Pancreas (tissue), 10 donors: ENCODE data around the gene SRP9. TPM values are rescaled to one million over a fixed set of nuclear protein-coding genes. Genes with fewer than 3 reads are reported as not detected.
A peak's percentile ranks its signal among the peaks of the same experiment; 100 is the strongest.

Experiments used
- ATAC-seq, 4 donors: fragments of 200-7000 bp; cut with Tn5 transposase; one replicate each; pipeline versions ENCODE4 v1.8.0 to v1.9.1; 2020; ENCODE audit warnings: mild to moderate bottlenecking in 4 of 4, moderate library complexity in 4 of 4
- DNase-seq, 6 donors: peaks; one replicate each; pipeline ENCODE4 v3.0.0-alpha.2; 2020
- FAIRE-seq: peaks from 2 replicates; lab custom pipeline; 2012; peaks lifted over from hg19 to GRCh38; lab: Jason Lieb, UNC
- H3K27ac ChIP-seq, 4 donors: fragments of 200-600 bp; sonication (generic); 1 replicate in 3 of 4; 2 replicates in 1 of 4; pipeline versions ENCODE4 v1.5.0 to v1.8.0; 2020
- H3K27me3 ChIP-seq, 4 donors: fragments of 200-600 bp; one replicate each; pipeline ENCODE4 v1.8.0; 2021
- H3K36me3 ChIP-seq, 3 donors: fragments of 200-600 bp; sonication (generic) in 1 of 3; one replicate each; pipeline versions ENCODE4 v1.5.0 to v1.8.0; 2020 to 2021
- H3K4me1 ChIP-seq, 3 donors: fragments of 200-600 bp; one replicate each; pipeline ENCODE4 v1.8.0; 2021
- H3K4me3 ChIP-seq, 4 donors: fragments of 200-600 bp; sonication (generic) in 2 of 4; one replicate each; pipeline versions ENCODE4 v1.5.0 to v1.8.0; 2020 to 2021
- H3K9me3 ChIP-seq, 4 donors: fragments of 200-600 bp; one replicate each; pipeline ENCODE4 v1.8.0; 2021
- WGBS, 2 donors: extraction: QIAGEN DNeasy Blood & Tissue Kit; methylation state at CpG; one replicate each; pipeline ENCODE4 v1.1.7; 2013; 5-methylcytosine and 5-hydroxymethylcytosine counted together
- intact Hi-C, 3 donors: fragments of 100-400 bp; cut with DNase I; formaldehyde crosslinking; loops; one replicate each; pipeline versions ENCODE4 v1.11.1 to v1.14.2; 2022
- polyA plus RNA-seq, 2 donors: library from polyadenylated mRNA; stranded (reverse); fragments of 200-250 nt; gene quantifications; one replicate each; pipeline ENCODE4 v1.2.3, GENCODE V29; 2013
- total RNA-seq, 6 donors: library from RNA; stranded (reverse); fragmentation: NEBNext Ultra II Directional in 4 of 6; extraction: Animal tissue kit (Norgen Biotek cat#: 25700) in 4 of 6; gene quantifications; one replicate each; pipeline versions ENCODE4 v1.2.1 to v1.2.4, GENCODE V29; 2021 to 2023
- TF ChIP-seq, protein P1 (sequence below), 4 donors: fragments of 200-600 bp; sonication (generic) in 3 of 4; IDR thresholded peaks; one replicate each; pipeline versions ENCODE4 v1.5.0 to v1.8.0; 2021; ENCODE audit warnings: antibody characterized with exemption in 4 of 4
- donor health status: healthy with polysubstance abuse.
- donor health status: DM: no; HTN: no; CAD: no; lungs with moderate emphysema.
- donor health status: DM: no; HTN: no; CAD: no.
- donor health status: control.
- donor health status: control.
- donor health status: Bipolar disorder and iron deficiency.
- donor health status: DM: yes; HTN: yes; CAD: no.
- donor health status: DM: no; HTN: no; CAD: no.
- donor health status: DM: no; HTN: no; CAD: no.
- donor health status: DM: yes; HTN: yes; CAD: no.

The SRP9 gene
- total and polyA plus RNA-seq, 8 donors, result 63.0 to 145 (median 89.5) TPM

GRCh38 chr1:225736437-225737098, 41.1 kb upstream of the SRP9 start:
- no peaks in the 10 kb centered on the region for H3K36me3 ChIP-seq
- 73 to 75% methylated on average over 10 of the region's 10 CpGs for WGBS, 2 donors
- TF ChIP-seq, protein P1, sequence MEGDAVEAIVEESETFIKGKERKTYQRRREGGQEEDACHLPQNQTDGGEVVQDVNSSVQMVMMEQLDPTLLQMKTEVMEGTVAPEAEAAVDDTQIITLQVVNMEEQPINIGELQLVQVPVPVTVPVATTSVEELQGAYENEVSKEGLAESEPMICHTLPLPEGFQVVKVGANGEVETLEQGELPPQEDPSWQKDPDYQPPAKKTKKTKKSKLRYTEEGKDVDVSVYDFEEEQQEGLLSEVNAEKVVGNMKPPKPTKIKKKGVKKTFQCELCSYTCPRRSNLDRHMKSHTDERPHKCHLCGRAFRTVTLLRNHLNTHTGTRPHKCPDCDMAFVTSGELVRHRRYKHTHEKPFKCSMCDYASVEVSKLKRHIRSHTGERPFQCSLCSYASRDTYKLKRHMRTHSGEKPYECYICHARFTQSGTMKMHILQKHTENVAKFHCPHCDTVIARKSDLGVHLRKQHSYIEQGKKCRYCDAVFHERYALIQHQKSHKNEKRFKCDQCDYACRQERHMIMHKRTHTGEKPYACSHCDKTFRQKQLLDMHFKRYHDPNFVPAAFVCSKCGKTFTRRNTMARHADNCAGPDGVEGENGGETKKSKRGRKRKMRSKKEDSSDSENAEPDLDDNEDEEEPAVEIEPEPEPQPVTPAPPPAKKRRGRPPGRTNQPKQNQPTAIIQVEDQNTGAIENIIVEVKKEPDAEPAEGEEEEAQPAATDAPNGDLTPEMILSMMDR (IDR thresholded peaks at IDR 0.05), result no peak
- intact Hi-C loops, result no loop called here
- no peak overlapping the region for H3K4me3 ChIP-seq
- ATAC-seq (peak in 2 of 4 donors; percentile 7 to 8), FAIRE-seq (no peak), DNase-seq (no peak)
- H3K27me3 ChIP-seq, result no peaks in the 10 kb centered on the region
- no peaks in the 10 kb centered on the region for H3K9me3 ChIP-seq
- H3K27ac ChIP-seq, result peak overlapping the region in 2 of 4 donors; percentile 43 to 66
- peaks cover 4 to 9% (median 5%) of the 10 kb centered on the region in 3 donors for H3K4me1 ChIP-seq

GRCh38 chr1:225737161-225737560, 40.5 kb upstream of the SRP9 start:
- no peak for ATAC-seq
- WGBS, 2 donors, result 68 to 75% methylated on average over 3 of the region's 3 CpGs
- TF ChIP-seq, protein P1 (IDR thresholded peaks at IDR 0.05), result no peak
- no peaks in the 10 kb centered on the region for H3K27me3 ChIP-seq
- no peaks in the 10 kb centered on the region for H3K36me3 ChIP-seq
- DNase-seq, result no peak
- no peaks in the 10 kb centered on the region for H3K9me3 ChIP-seq
- no peak for FAIRE-seq
- H3K4me1 ChIP-seq, result peaks cover 4 to 9% (median 5%) of the 10 kb centered on the region in 3 donors
- H3K4me3 ChIP-seq, result no peak overlapping the region
- peak overlapping the region in 2 of 4 donors; percentile 43 to 66 for H3K27ac ChIP-seq
- intact Hi-C loops, result no loop called here

GRCh38 chr1:225737866-225738265, 39.8 kb upstream of the SRP9 start:
- H3K27me3 ChIP-seq, result no peaks in the 10 kb centered on the region
- peaks cover 4 to 9% (median 5%) of the 10 kb centered on the region in 3 donors for H3K4me1 ChIP-seq
- H3K4me3 ChIP-seq, result no peak overlapping the region
- 93 to 95% methylated on average over 3 of the region's 3 CpGs for WGBS, 2 donors
- no peak overlapping the region for H3K27ac ChIP-seq
- FAIRE-seq (no peak), ATAC-seq (no peak), DNase-seq (no peak)
- TF ChIP-seq, protein P1 (IDR thresholded peaks at IDR 0.05), result no peak
- H3K36me3 ChIP-seq, result no peaks in the 10 kb centered on the region
- no peaks in the 10 kb centered on the region for H3K9me3 ChIP-seq
- intact Hi-C loops, result no loop called here

GRCh38 chr1:225738763-225739162, 38.9 kb upstream of the SRP9 start:
- H3K27ac ChIP-seq, result no peak overlapping the region
- TF ChIP-seq, protein P1 (IDR thresholded peaks at IDR 0.05), result no peak
- no peak for FAIRE-seq
- no peaks in the 10 kb centered on the region for H3K27me3 ChIP-seq
- H3K36me3 ChIP-seq, result no peaks in the 10 kb centered on the region
- 81 to 87% methylated on average over 2 of the region's 2 CpGs for WGBS, 2 donors
- intact Hi-C loops, result no loop called here
- H3K4me1 ChIP-seq, result peaks cover 4 to 9% (median 5%) of the 10 kb centered on the region in 3 donors
- no peak overlapping the region for H3K4me3 ChIP-seq
- DNase-seq, result no peak
- no peaks in the 10 kb centered on the region for H3K9me3 ChIP-seq
- ATAC-seq, result no peak

GRCh38 chr1:225739542-225740107, 38.0 kb upstream of the SRP9 start:
- Histone ChIP-seq H3K4me1 (peaks cover 4 to 9% (median 5%) of the 10 kb centered on the region in 3 donors), H3K36me3 (no peaks in the 10 kb centered on the region), H3K27me3 (no peaks in the 10 kb centered on the region), H3K27ac (no peak overlapping the region), H3K4me3 (no peak overlapping the region), H3K9me3 (no peaks in the 10 kb centered on the region)
- no peak for ATAC-seq
- intact Hi-C loops, result no loop called here
- no peak for FAIRE-seq
- TF ChIP-seq, protein P1 (IDR thresholded peaks at IDR 0.05), result no peak
- DNase-seq, result no peak
- 94 to 98% methylated on average over 5 of the region's 5 CpGs for WGBS, 2 donors
